Activated CD4-positive, alpha-beta memory T cell treated with anti-CD3 and anti-CD28 coated beads, Interleukin-2, amount 10 ng/mL, durations not matched to agents 7 days and 5 days (primary cell): ENCODE measurements around the gene CD79A. TPM values are rescaled to one million over a fixed set of nuclear protein-coding genes. Genes with fewer than 3 reads are reported as not detected.
A peak's percentile ranks its signal among the peaks of the same experiment; 100 is the strongest.
"Not testable (repeated sequence)": the region's sequence is repeated elsewhere in the genome, so short reads cannot be mapped to it uniquely, and the experiment has no call there.

Experiments used
- CTCF ChIA-PET: fragments of 350-600 bp; sonication (Branson Sonifier 250); formaldehyde crosslinking; loops from one replicate; lab custom pipeline; 2021; ENCODE audit warnings: antibody characterized with exemption, inconsistent platforms; lab: Charles Lee
- POLR2A ChIA-PET: fragments of 350-600 bp; sonication (Branson Sonifier 250); formaldehyde crosslinking; loops from one replicate; lab custom pipeline; 2021; ENCODE audit warnings: antibody characterized with exemption; lab: Charles Lee
- DNase-seq: peaks from one replicate; pipeline ENCODE4 v3.0.0-alpha.2; 2020
- H3K27ac Mint-ChIP-seq: one replicate; pipeline ENCODE4 v1.8.0; 2021; ENCODE audit warnings: mild to moderate bottlenecking, mixed read lengths
- H3K27me3 Mint-ChIP-seq: one replicate; pipeline ENCODE4 v1.8.0; 2021; ENCODE audit warnings: mixed read lengths
- H3K36me3 Mint-ChIP-seq: one replicate; pipeline ENCODE4 v1.8.0; 2021; ENCODE audit warnings: low read depth, mixed read lengths
- H3K4me1 Mint-ChIP-seq: one replicate; pipeline ENCODE4 v1.8.0; 2021; ENCODE audit warnings: mixed read lengths
- H3K4me3 Mint-ChIP-seq: one replicate; pipeline ENCODE4 v1.8.0; 2021; ENCODE audit warnings: mild to moderate bottlenecking, mixed read lengths
- H3K9me3 Mint-ChIP-seq: one replicate; pipeline ENCODE4 v1.8.0; 2021; ENCODE audit warnings: mixed read lengths
- total RNA-seq, 2 experiments: library from RNA; stranded (reverse); gene quantifications; one replicate each; pipeline ENCODE4 v1.2.3, GENCODE V29; 2021

CD79A gene
- total RNA-seq, 2 experiments from 2014 or later: 0.35 to 0.38 TPM

- peaks cover 30% of the 10 kb centered on the region for H3K36me3 Mint-ChIP-seq
- H3K27me3 Mint-ChIP-seq: peaks cover 39% of the 10 kb centered on the region
- DNase-seq: no peak
- H3K27ac Mint-ChIP-seq: peak overlapping the region; percentile 41
- CTCF ChIA-PET: interaction anchor here (1.2 kb wide), 1 partner anchor 23 kb away, joined by 3 read pairs; no protein-coding TSS in a partner anchor
- no peaks in the 10 kb centered on the region for H3K9me3 Mint-ChIP-seq
- no peak overlapping the region for H3K4me3 Mint-ChIP-seq
- H3K4me1 Mint-ChIP-seq: peaks cover 17% of the 10 kb centered on the region
- POLR2A ChIA-PET: interaction anchor here (0.8 to 15.7 kb wide), 11 partner anchors 9 to 51 kb away, joined by 4 to 166 read pairs (median 8); partner anchors contain the start of genes ARHGEF1, CD79A and RPS19
Observed at GRCh38 chr19:41910992-41911888, 34.2 kb downstream of the CD79A start.

DNA sequence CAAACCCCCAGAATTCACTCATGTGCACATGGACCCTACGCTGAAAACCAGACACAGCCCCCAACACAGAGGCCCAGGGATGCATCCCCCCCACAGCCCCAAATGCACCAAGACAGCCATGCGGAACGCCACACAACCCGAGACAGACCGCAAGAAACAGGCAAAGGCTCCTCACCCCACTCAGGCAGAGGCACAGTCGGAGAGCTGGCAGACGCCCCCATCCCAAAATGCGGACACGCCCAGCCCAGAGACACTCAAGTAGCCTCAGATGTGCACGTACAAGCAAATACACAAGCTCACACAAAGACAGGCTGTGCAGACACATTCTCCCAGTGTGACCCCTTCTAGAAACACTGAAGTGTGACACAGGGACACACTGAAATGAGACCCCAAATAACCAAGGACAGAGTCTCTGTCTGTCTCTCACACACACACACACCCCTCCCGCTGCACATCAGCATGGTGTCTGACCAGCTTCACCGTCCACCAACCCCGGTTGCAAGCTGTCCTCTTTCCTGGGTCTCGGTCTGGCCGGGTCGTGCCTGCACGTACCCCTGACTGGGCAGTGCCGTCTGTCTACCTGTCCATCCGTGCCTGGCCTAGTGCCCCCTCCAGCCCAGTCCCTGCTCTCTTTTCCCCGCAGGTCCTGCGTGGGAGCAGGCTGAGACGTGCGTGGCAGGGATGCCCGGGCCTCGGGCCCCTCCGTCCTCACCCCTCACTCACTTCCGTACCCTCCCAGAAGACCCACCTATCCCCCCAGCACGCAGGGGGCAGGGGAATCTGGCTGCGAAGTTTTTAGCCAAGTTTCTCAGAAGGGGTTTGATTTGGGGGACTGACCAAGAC, 35.0 kb downstream of the CD79A start:
- Mint-ChIP-seq H3K9me3 (no peaks in the 10 kb centered on the region), H3K27me3 (peaks cover 39% of the 10 kb centered on the region), H3K36me3 (peaks cover 24% of the 10 kb centered on the region), H3K4me3 (no peak overlapping the region), H3K4me1 (peaks cover 15% of the 10 kb centered on the region), H3K27ac (no peak overlapping the region)
- ChIA-PET POLR2A (interaction anchor here (0.8 to 15.7 kb wide), 11 partner anchors 10 to 52 kb away, joined by 4 to 166 read pairs (median 8); partner anchors contain the start of genes ARHGEF1, CD79A and RPS19), CTCF (interaction anchor here (1.2 kb wide), 1 partner anchor 24 kb away, joined by 3 read pairs; no protein-coding TSS in a partner anchor)
- DNase-seq: no peak

DNA sequence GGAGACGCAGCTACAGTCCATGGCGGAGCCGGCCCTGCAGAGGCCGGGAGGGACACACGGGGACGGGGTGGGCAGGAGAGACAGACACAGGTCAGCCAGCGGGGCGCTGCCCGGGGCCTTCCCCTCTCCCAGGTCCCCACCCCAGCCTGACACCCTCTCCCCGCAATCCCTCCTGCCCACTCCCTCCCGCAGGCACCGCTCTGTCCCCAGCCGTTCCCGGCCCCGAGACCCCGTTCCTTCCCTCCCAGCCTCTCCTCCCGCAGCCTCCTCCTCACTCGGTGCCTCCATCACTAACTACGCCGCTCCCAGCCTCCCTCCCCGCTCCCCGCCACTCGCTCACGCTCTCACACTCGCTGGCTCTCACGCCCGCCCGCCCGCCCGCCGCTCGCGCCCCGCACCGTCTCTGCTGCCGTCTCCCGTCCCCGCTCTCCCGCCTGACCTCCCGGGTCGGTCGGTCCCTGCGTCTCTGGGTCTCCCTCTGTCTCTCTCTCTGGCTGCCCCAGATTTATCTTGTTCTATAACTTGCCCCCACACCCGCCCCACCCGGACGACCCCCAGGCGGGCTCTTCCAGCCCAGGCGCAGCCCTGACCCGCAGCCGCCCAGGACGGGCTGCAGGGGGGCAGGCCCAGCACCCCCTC, 35.9 kb downstream of the CD79A start:
- H3K4me1 Mint-ChIP-seq: peaks cover 13% of the 10 kb centered on the region
- H3K4me3 Mint-ChIP-seq: no peak overlapping the region
- peaks cover 39% of the 10 kb centered on the region for H3K27me3 Mint-ChIP-seq
- CTCF ChIA-PET: no interaction called here
- DNase-seq: no peak
- H3K9me3 Mint-ChIP-seq: no peaks in the 10 kb centered on the region
- peaks cover 21% of the 10 kb centered on the region for H3K36me3 Mint-ChIP-seq
- POLR2A ChIA-PET: interaction anchor here (1.9 to 2.4 kb wide), 3 partner anchors 10 to 36 kb away, joined by 4 to 8 read pairs (median 7); partner anchors contain the start of gene CD79A
- no peak overlapping the region for H3K27ac Mint-ChIP-seq

- DNase-seq: no peak
- peaks cover 39% of the 10 kb centered on the region for H3K27me3 Mint-ChIP-seq
- peaks cover 13% of the 10 kb centered on the region for H3K4me1 Mint-ChIP-seq
- no peak overlapping the region for H3K4me3 Mint-ChIP-seq
- no peaks in the 10 kb centered on the region for H3K9me3 Mint-ChIP-seq
- peaks cover 19% of the 10 kb centered on the region for H3K36me3 Mint-ChIP-seq
- CTCF ChIA-PET: no interaction called here
- POLR2A ChIA-PET: no interaction called here
- H3K27ac Mint-ChIP-seq: no peak overlapping the region
Observed at GRCh38 chr19:41913538-41914423, 36.7 kb downstream of the CD79A start.

GRCh38 chr19:41914424-41914834, 37.4 kb downstream of the CD79A start:
- Mint-ChIP-seq H3K4me1 (peaks cover 13% of the 10 kb centered on the region), H3K27me3 (peaks cover 39% of the 10 kb centered on the region), H3K36me3 (peaks cover 13% of the 10 kb centered on the region)
- POLR2A ChIA-PET, H3K4me3 Mint-ChIP-seq, DNase-seq, H3K9me3 Mint-ChIP-seq, H3K27ac Mint-ChIP-seq, CTCF ChIA-PET: not testable (repeated sequence)

DNA sequence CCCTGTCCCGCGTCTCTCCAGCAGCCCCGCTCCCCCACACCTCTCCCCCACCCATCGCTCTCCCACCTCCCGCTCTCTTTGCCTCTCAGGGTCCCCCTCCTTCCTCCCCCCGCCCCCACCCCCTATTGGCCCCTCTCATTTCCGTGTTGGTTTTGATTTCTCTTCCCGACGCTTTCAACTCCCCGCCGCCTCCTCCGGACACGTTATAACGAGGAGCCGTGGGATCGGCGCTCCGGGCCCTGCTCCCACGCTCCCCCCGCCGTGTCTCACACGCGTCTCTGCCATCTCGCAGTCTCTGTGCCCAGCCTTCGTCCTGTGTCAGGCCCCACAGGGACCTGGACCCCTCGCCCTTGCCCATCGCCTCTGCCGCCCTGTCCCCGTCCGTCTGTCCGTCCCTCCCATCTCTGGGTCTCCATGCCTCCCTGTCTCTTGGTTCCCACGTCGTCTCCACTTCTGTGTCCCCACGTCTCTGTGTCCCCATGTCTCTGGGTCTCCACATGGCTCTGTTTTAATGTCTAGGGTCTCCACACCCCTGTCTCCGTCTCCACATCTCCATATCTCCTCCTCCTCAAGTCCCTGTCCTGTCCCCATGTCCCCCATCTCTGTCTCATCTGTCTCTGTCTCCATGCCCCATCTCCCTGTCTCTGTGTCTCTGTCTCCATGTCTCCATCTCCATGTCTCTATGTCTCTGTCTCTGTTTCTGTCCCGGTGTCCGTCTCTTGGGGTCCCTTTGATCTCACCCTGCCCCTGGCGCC, 38.1 kb downstream of the CD79A start:
- peaks cover 11% of the 10 kb centered on the region for H3K36me3 Mint-ChIP-seq
- no peak for DNase-seq
- ChIA-PET CTCF (no interaction called here), POLR2A (interaction anchor here (0.6 kb wide), 1 partner anchor 13 kb away, joined by 3 read pairs; the partner anchor contains the start of gene ERFL)
- peaks cover 13% of the 10 kb centered on the region for H3K4me1 Mint-ChIP-seq
- H3K27me3 Mint-ChIP-seq: peaks cover 39% of the 10 kb centered on the region
- no peaks in the 10 kb centered on the region for H3K9me3 Mint-ChIP-seq
- no peak overlapping the region for H3K4me3 Mint-ChIP-seq
- no peak overlapping the region for H3K27ac Mint-ChIP-seq

- Mint-ChIP-seq H3K27ac (no peak overlapping the region), H3K27me3 (peaks cover 33% of the 10 kb centered on the region), H3K9me3 (no peaks in the 10 kb centered on the region), H3K36me3 (peaks cover 4% of the 10 kb centered on the region), H3K4me1 (peaks cover 10% of the 10 kb centered on the region), H3K4me3 (no peak overlapping the region)
- no peak for DNase-seq
- CTCF ChIA-PET: no interaction called here
- POLR2A ChIA-PET: interaction anchor here (0.6 kb wide), 1 partner anchor 12 kb away, joined by 3 read pairs; the partner anchor contains the start of gene ERFL
Observed at GRCh38 chr19:41915776-41916414, 38.8 kb downstream of the CD79A start.

DNA sequence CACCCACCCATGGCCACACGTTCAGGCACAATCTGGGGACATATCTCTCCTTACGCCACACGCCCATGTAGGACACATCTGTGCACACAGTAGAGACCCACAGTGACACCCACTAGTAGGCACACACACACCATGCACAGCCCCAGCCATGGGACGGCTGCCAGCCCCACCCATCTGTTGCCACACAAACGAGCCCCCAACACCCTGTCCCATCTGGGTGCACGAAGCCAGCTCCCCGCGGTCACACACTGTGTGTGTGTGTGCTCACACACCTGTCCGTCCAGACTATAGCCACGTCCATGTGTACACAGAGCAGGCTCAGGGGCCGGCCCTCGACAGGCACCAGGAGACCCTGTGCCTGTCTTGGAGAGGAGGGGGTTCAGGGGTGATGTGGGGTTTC, 40.6 kb downstream of the CD79A start:
- no peak for DNase-seq
- Mint-ChIP-seq H3K4me1 (peaks cover 3% of the 10 kb centered on the region), H3K27ac (no peak overlapping the region), H3K4me3 (no peak overlapping the region), H3K36me3 (no peaks in the 10 kb centered on the region), H3K27me3 (peaks cover 25% of the 10 kb centered on the region), H3K9me3 (no peaks in the 10 kb centered on the region)
- ChIA-PET CTCF (no interaction called here), POLR2A (no interaction called here)

GRCh38 chr19:41918095-41918494, 41.0 kb downstream of the CD79A start:
- peaks cover 25% of the 10 kb centered on the region for H3K27me3 Mint-ChIP-seq
- CTCF ChIA-PET: no interaction called here
- H3K4me3 Mint-ChIP-seq: no peak overlapping the region
- no peaks in the 10 kb centered on the region for H3K9me3 Mint-ChIP-seq
- POLR2A ChIA-PET: no interaction called here
- H3K27ac Mint-ChIP-seq: no peak overlapping the region
- H3K36me3 Mint-ChIP-seq: no peaks in the 10 kb centered on the region
- peaks cover 4% of the 10 kb centered on the region for H3K4me1 Mint-ChIP-seq
- DNase-seq: no peak

DNA sequence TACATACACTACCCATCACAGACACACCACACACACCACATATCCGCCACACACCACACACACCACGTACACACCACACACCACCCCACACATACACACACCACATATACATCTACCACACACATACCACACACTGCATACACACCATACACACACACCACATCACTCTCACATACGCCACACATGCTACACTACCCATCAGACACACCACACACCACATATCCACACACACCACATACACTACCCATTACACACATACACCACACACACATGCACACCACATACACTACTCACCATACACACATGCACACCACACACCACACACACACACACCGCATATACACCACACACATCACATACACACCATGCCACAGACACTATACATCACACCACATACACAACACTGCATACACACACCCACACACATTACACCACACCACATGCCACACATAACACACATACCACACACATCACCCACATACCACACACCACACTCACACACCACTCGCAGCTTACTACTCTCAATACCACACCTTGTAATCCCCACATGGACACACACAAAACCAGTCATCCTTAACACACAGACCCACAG, 41.7 kb downstream of the CD79A start:
- no peaks in the 10 kb centered on the region for H3K9me3 Mint-ChIP-seq
- no peak overlapping the region for H3K4me3 Mint-ChIP-seq
- DNase-seq: no peak
- H3K4me1 Mint-ChIP-seq: peaks cover 7% of the 10 kb centered on the region
- peaks cover 22% of the 10 kb centered on the region for H3K27me3 Mint-ChIP-seq
- H3K36me3 Mint-ChIP-seq: no peaks in the 10 kb centered on the region
- no peak overlapping the region for H3K27ac Mint-ChIP-seq
- POLR2A ChIA-PET: no interaction called here
- CTCF ChIA-PET: no interaction called here
